Fibroblast of peridontal ligament (primary cell): ENCODE data around the gene EIF4B.
A peak's percentile ranks its signal among the peaks of the same experiment; 100 is the strongest.

Source experiments
- DNase-seq: peaks from one replicate; pipeline ENCODE4 v3.0.0-alpha.2; 2010; ENCODE audit errors: extremely low read depth

Gene EIF4B

GRCh38 chr12:53046655-53047220 lies 40.5 kb downstream of the EIF4B start:
- DNase-seq = peak; percentile 87

GRCh38 chr12:53047221-53048032 lies 41.2 kb downstream of the EIF4B start:
- peak; percentile 81 for DNase-seq

- no peak for DNase-seq
Observed at GRCh38 chr12:53048033-53048779, 42.0 kb downstream of the EIF4B start.

- peak; percentile 54 for DNase-seq
Observed at GRCh38 chr12:53048780-53049401, 42.6 kb downstream of the EIF4B start.

GRCh38 chr12:53049571-53050318 lies 43.5 kb downstream of the EIF4B start, which contains the start of gene TNS2:
TSS of gene TNS2 (plus strand) at chr12:53050065. CDS start at chr12:53050186, 121 bp downstream.
- peak; percentile 42 for DNase-seq

- no peak for DNase-seq
Observed at GRCh38 chr12:53050426-53051057, 44.3 kb downstream of the EIF4B start.

- peak; percentile 41 for DNase-seq
Observed at GRCh38 chr12:53051058-53051880, 45.0 kb downstream of the EIF4B start.

- no peak for DNase-seq
Observed at GRCh38 chr12:53051881-53052412, 45.7 kb downstream of the EIF4B start.

- peak; percentile 81 for DNase-seq
Observed at GRCh38 chr12:53052419-53053217, 46.4 kb downstream of the EIF4B start.

- DNase-seq = no peak
Observed at GRCh38 chr12:53053218-53054111, 47.2 kb downstream of the EIF4B start.

GRCh38 chr12:53054112-53054878 lies 48.0 kb downstream of the EIF4B start:
- peak; percentile 80 for DNase-seq

- DNase-seq = no peak
Observed at GRCh38 chr12:53055471-53056266, 49.4 kb downstream of the EIF4B start.

- no peak for DNase-seq
Observed at GRCh38 chr12:53056296-53056695, 50.0 kb downstream of the EIF4B start.

GRCh38 chr12:53056901-53057300 lies 50.6 kb downstream of the EIF4B start:
- no peak for DNase-seq

- DNase-seq = no peak
Observed at GRCh38 chr12:53057816-53058500, 51.7 kb downstream of the EIF4B start.
